Mesenchymal stem cell (in vitro differentiated cells and primary cell): Measurements from ENCODE around the gene ZFP90.
A peak's percentile ranks its signal among the peaks of the same experiment; 100 is the strongest.

Source experiments
- DNase-seq: peaks from one replicate; pipeline ENCODE4 v3.0.0-alpha.2; 2013
- H2AFZ ChIP-seq: one replicate; pipeline ENCODE4 v1.6.1; 2013; ENCODE audit warnings: low read depth, mild to moderate bottlenecking, control low read depth, inconsistent platforms, low read length, moderate library complexity
- H2AK5ac ChIP-seq: 2 replicates; pipeline ENCODE4 v1.6.1; 2013; ENCODE audit warnings: low read length, moderate library complexity, mild to moderate bottlenecking, inconsistent platforms; ENCODE audit not compliant: severe bottlenecking
- H2BK120ac ChIP-seq: one replicate; pipeline ENCODE4 v1.6.1; 2013; ENCODE audit warnings: low read depth, mild to moderate bottlenecking, inconsistent platforms, low read length, moderate library complexity
- H2BK12ac ChIP-seq, 2 experiments: one replicate each; pipeline ENCODE4 v1.6.1; 2013; ENCODE audit warnings: inconsistent platforms in 2 of 2, low read length in 2 of 2, mild to moderate bottlenecking in 2 of 2, moderate library complexity in 2 of 2, control low read depth in 1 of 2
- H2BK15ac ChIP-seq: one replicate; pipeline ENCODE4 v1.6.1; 2013; ENCODE audit warnings: mild to moderate bottlenecking, low read depth, inconsistent platforms; ENCODE audit not compliant: poor library complexity, severe bottlenecking
- H2BK5ac ChIP-seq: 2 replicates; pipeline ENCODE4 v1.6.1; 2013; ENCODE audit warnings: low read depth, mild to moderate bottlenecking, low read length, control low read depth, inconsistent platforms; ENCODE audit not compliant: poor library complexity, severe bottlenecking
- H3K14ac ChIP-seq, 2 experiments: one replicate each; pipeline ENCODE4 v1.6.1; 2013; ENCODE audit warnings: inconsistent platforms in 2 of 2, low read length in 2 of 2, control low read depth in 1 of 2, mild to moderate bottlenecking in 1 of 2, moderate library complexity in 1 of 2
- H3K18ac ChIP-seq, 2 experiments: one replicate each; pipeline ENCODE4 v1.6.1; 2013; ENCODE audit warnings: inconsistent platforms in 2 of 2, low read length in 2 of 2, control low read depth in 1 of 2, low read depth in 1 of 2, mild to moderate bottlenecking in 1 of 2
- H3K23ac ChIP-seq, 2 experiments: one replicate each; pipeline ENCODE4 v1.6.1; 2013; ENCODE audit warnings: inconsistent platforms in 2 of 2, low read length in 2 of 2, mild to moderate bottlenecking in 2 of 2, moderate library complexity in 2 of 2, control low read depth in 1 of 2
- H3K27ac ChIP-seq: 2 replicates; pipeline ENCODE4 v1.5.1; 2013; ENCODE audit warnings: mild to moderate bottlenecking, moderate library complexity, low read length, control low read depth, inconsistent platforms; ENCODE audit not compliant: poor library complexity, severe bottlenecking
- H3K27me3 ChIP-seq, 2 experiments: 2 replicates each; pipeline versions ENCODE4 v1.6.1 to v1.7.0; 2013; ENCODE audit warnings: low read length in 2 of 2, mild to moderate bottlenecking in 2 of 2, moderate library complexity in 2 of 2, control low read depth in 1 of 2, inconsistent platforms in 1 of 2; ENCODE audit not compliant: control insufficient read depth in 1 of 2, insufficient read depth in 1 of 2
- H3K36me3 ChIP-seq, 2 experiments: 2 replicates each; pipeline versions ENCODE4 v1.6.1 to v1.7.0; 2013; ENCODE audit warnings: low read length in 2 of 2, control low read depth in 1 of 2, inconsistent platforms in 1 of 2, low read depth in 1 of 2, mild to moderate bottlenecking in 1 of 2; ENCODE audit not compliant: insufficient read depth in 2 of 2, control insufficient read depth in 1 of 2
- H3K4ac ChIP-seq, 2 experiments: one replicate each; pipeline ENCODE4 v1.6.1; 2013; ENCODE audit warnings: inconsistent platforms in 2 of 2, low read length in 2 of 2, mild to moderate bottlenecking in 2 of 2, moderate library complexity in 2 of 2, control low read depth in 1 of 2, low read depth in 1 of 2
- H3K4me1 ChIP-seq: 2 replicates; pipeline ENCODE4 v1.6.1; 2013; ENCODE audit warnings: low read depth, low read length, control low read depth; ENCODE audit not compliant: control insufficient read depth, insufficient read depth
- H3K4me2 ChIP-seq: 2 replicates; pipeline ENCODE4 v1.6.1; 2013; ENCODE audit warnings: low read length, mild to moderate bottlenecking, inconsistent platforms; ENCODE audit not compliant: poor library complexity, severe bottlenecking
- H3K4me3 ChIP-seq, 2 experiments: 2 replicates each; pipeline versions ENCODE4 v1.5.1 to v1.7.0; 2013; ENCODE audit warnings: low read length in 2 of 2, mild to moderate bottlenecking in 2 of 2, control low read depth in 1 of 2, low read depth in 1 of 2; ENCODE audit not compliant: insufficient read depth in 1 of 2
- H3K79me1 ChIP-seq: replicated peaks from 2 replicates; pipeline ENCODE4 v1.6.1; 2013; ENCODE audit warnings: mild to moderate bottlenecking, control low read depth, low read length, inconsistent platforms; ENCODE audit not compliant: poor library complexity, severe bottlenecking
- H3K9ac ChIP-seq: 2 replicates; pipeline ENCODE4 v1.7.0; 2013; ENCODE audit warnings: mild to moderate bottlenecking, low read length, moderate library complexity
- H3K9me3 ChIP-seq: 2 replicates; pipeline ENCODE4 v1.7.0; 2013; ENCODE audit warnings: mild to moderate bottlenecking, low read length; ENCODE audit not compliant: control insufficient read depth
- H4K8ac ChIP-seq: one replicate; pipeline ENCODE4 v1.6.1; 2013; ENCODE audit warnings: inconsistent platforms, mild to moderate bottlenecking, low read length, moderate library complexity
- H4K91ac ChIP-seq: one replicate; pipeline ENCODE4 v1.6.1; 2013; ENCODE audit warnings: mild to moderate bottlenecking, low read length, inconsistent platforms
- WGBS: methylation state at CpG from one replicate; pipeline ENCODE4 v1.1.7; 2013; ENCODE audit warnings: mixed read lengths; 5-methylcytosine and 5-hydroxymethylcytosine counted together

Gene ZFP90

GRCh38 chr16:68517606-68518166 is 21.4 kb upstream of the ZFP90 start:
- H3K14ac ChIP-seq: no peak overlapping the region
- H3K23ac ChIP-seq: no peak overlapping the region
- H4K8ac ChIP-seq: no peak overlapping the region
- H2AFZ ChIP-seq: no peak overlapping the region
- no peak overlapping the region for H2BK12ac ChIP-seq
- no peaks in the 10 kb centered on the region for H3K36me3 ChIP-seq
- no peaks in the 10 kb centered on the region for H3K9me3 ChIP-seq
- H3K4ac ChIP-seq: no peak overlapping the region
- no peak overlapping the region for H2BK120ac ChIP-seq
- H2BK5ac ChIP-seq: no peak overlapping the region
- 72% methylated on average over 6 of the region's 7 CpGs for WGBS
- no peak overlapping the region for H3K18ac ChIP-seq
- H4K91ac ChIP-seq: no peak overlapping the region
- peaks cover 5% of the 10 kb centered on the region for H3K4me1 ChIP-seq
- no peak overlapping the region for H2BK15ac ChIP-seq
- H3K4me2 ChIP-seq: no peak overlapping the region
- H3K27me3 ChIP-seq: peaks cover 0 to 15% of the 10 kb centered on the region in 2 experiments
- no peak overlapping the region for H3K9ac ChIP-seq
- DNase-seq: no peak
- no peak overlapping the region for H3K4me3 ChIP-seq
- no peak overlapping the region for H2AK5ac ChIP-seq
- no peaks in the 10 kb centered on the region for H3K79me1 ChIP-seq
- no peak overlapping the region for H3K27ac ChIP-seq

GRCh38 chr16:68519225-68519745 is 19.8 kb upstream of the ZFP90 start:
- Histone ChIP-seq H3K4me2 (no peak overlapping the region), H4K8ac (no peak overlapping the region), H2BK5ac (no peak overlapping the region), H3K4me3 (no peak overlapping the region), H2AK5ac (no peak overlapping the region), H3K14ac (no peak overlapping the region), H3K27ac (no peak overlapping the region), H3K9ac (no peak overlapping the region), H2BK15ac (no peak overlapping the region), H3K4ac (no peak overlapping the region), H2AFZ (no peak overlapping the region), H3K79me1 (no peaks in the 10 kb centered on the region), H3K18ac (no peak overlapping the region), H2BK120ac (no peak overlapping the region), H3K27me3 (peaks cover 0 to 15% of the 10 kb centered on the region in 2 experiments), H3K9me3 (no peaks in the 10 kb centered on the region), H2BK12ac (no peak overlapping the region), H3K4me1 (peaks cover 5% of the 10 kb centered on the region), H4K91ac (no peak overlapping the region), H3K36me3 (no peaks in the 10 kb centered on the region), H3K23ac (no peak overlapping the region)
- no peak for DNase-seq
- WGBS: 100% methylated on average over 2 of the region's 6 CpGs

- H3K4me1 ChIP-seq: peaks cover 5% of the 10 kb centered on the region
- peak; percentile 83 for DNase-seq
- no peak overlapping the region for H4K91ac ChIP-seq
- 2% methylated on average over 19 of the region's 22 CpGs for WGBS
- H3K27me3 ChIP-seq: peaks cover 0 to 17% of the 10 kb centered on the region in 2 experiments
- no peak overlapping the region for H3K4ac ChIP-seq
- no peak overlapping the region for H2BK5ac ChIP-seq
- no peak overlapping the region for H2AFZ ChIP-seq
- H3K27ac ChIP-seq: no peak overlapping the region
- no peaks in the 10 kb centered on the region for H3K36me3 ChIP-seq
- H2BK15ac ChIP-seq: no peak overlapping the region
- no peak overlapping the region for H2AK5ac ChIP-seq
- H3K23ac ChIP-seq: no peak overlapping the region
- H3K79me1 ChIP-seq: no peaks in the 10 kb centered on the region
- H2BK12ac ChIP-seq: no peak overlapping the region
- peak overlapping the region in 1 of 2 experiments; percentile 75 for H3K4me3 ChIP-seq
- H3K18ac ChIP-seq: no peak overlapping the region
- no peak overlapping the region for H3K14ac ChIP-seq
- H4K8ac ChIP-seq: no peak overlapping the region
- H2BK120ac ChIP-seq: no peak overlapping the region
- no peaks in the 10 kb centered on the region for H3K9me3 ChIP-seq
- peak overlapping the region; percentile 58 for H3K4me2 ChIP-seq
- peak overlapping the region; percentile 88 for H3K9ac ChIP-seq
Observed at GRCh38 chr16:68520649-68521086, 18.4 kb upstream of the ZFP90 start.

- no peaks in the 10 kb centered on the region for H3K9me3 ChIP-seq
- no peak overlapping the region for H2BK120ac ChIP-seq
- H2BK12ac ChIP-seq: no peak overlapping the region
- no peak overlapping the region for H3K18ac ChIP-seq
- no peak overlapping the region for H2BK15ac ChIP-seq
- no peak overlapping the region for H2BK5ac ChIP-seq
- H3K36me3 ChIP-seq: no peaks in the 10 kb centered on the region
- no peak overlapping the region for H4K91ac ChIP-seq
- H3K79me1 ChIP-seq: no peaks in the 10 kb centered on the region
- peaks cover 0 to 17% of the 10 kb centered on the region in 2 experiments for H3K27me3 ChIP-seq
- no peak overlapping the region for H3K4me2 ChIP-seq
- no peak overlapping the region for H3K27ac ChIP-seq
- H3K4ac ChIP-seq: no peak overlapping the region
- DNase-seq: no peak
- no peak overlapping the region for H3K9ac ChIP-seq
- H3K14ac ChIP-seq: no peak overlapping the region
- no peak overlapping the region for H3K23ac ChIP-seq
- H2AFZ ChIP-seq: no peak overlapping the region
- WGBS: 81% methylated on average over 6 of the region's 10 CpGs
- H3K4me1 ChIP-seq: peaks cover 5% of the 10 kb centered on the region
- H4K8ac ChIP-seq: no peak overlapping the region
- H3K4me3 ChIP-seq: no peak overlapping the region
- H2AK5ac ChIP-seq: no peak overlapping the region
Observed at GRCh38 chr16:68524069-68524820, 14.8 kb upstream of the ZFP90 start.
